Common myeloid progenitor, CD34-positive (primary cell): ENCODE data around the gene DPF3.

Source experiments
- CTCF ChIA-PET: fragments of 350-600 bp; sonication (Branson Sonifier 250); formaldehyde crosslinking; loops from one replicate; lab custom pipeline; 2021; ENCODE audit warnings: antibody characterized with exemption; lab: Charles Lee
- POLR2A ChIA-PET: fragments of 350-600 bp; sonication (Branson Sonifier 250); formaldehyde crosslinking; loops from one replicate; lab custom pipeline; 2021; ENCODE audit warnings: antibody characterized with exemption; lab: Charles Lee
- DNase-seq, 3 donors: peaks; one replicate each; pipeline versions ENCODE4 v3.0.0 to v3.0.0-alpha.2; 2013
- H3K27ac ChIP-seq, 2 experiments: 1 replicate in 1 of 2; 2 replicates in 1 of 2; pipeline ENCODE4 v1.7.0; 2013; ENCODE audit warnings: inconsistent platforms in 2 of 2, low read length in 2 of 2, mild to moderate bottlenecking in 2 of 2, low read depth in 1 of 2, moderate library complexity in 1 of 2; ENCODE audit not compliant: severe bottlenecking in 2 of 2, insufficient read depth in 1 of 2, poor library complexity in 1 of 2
- H3K27me3 ChIP-seq, 5 experiments: replicated peaks in 2 of 5; 1 replicate in 3 of 5; 2 replicates in 2 of 5; pipeline versions ENCODE4 v1.6.1 to v1.7.0; 2013; ENCODE audit warnings: low read length in 4 of 5, mild to moderate bottlenecking in 2 of 5, moderate library complexity in 2 of 5, inconsistent platforms in 1 of 5; ENCODE audit not compliant: insufficient read depth in 5 of 5, control insufficient read depth in 4 of 5
- H3K36me3 ChIP-seq, 4 experiments: 1 replicate in 2 of 4; 2 replicates in 2 of 4; pipeline versions ENCODE4 v1.6.1 to v1.7.0; 2013; ENCODE audit warnings: low read length in 3 of 4, control low read depth in 1 of 4, mild to moderate bottlenecking in 1 of 4; ENCODE audit not compliant: control insufficient read depth in 4 of 4, insufficient read depth in 4 of 4
- H3K4me1 ChIP-seq, 4 experiments: 1 replicate in 3 of 4; 2 replicates in 1 of 4; pipeline versions ENCODE4 v1.6.1 to v1.7.1; 2013; ENCODE audit warnings: low read length in 3 of 4, mild to moderate bottlenecking in 3 of 4, control low read depth in 1 of 4, inconsistent platforms in 1 of 4, moderate library complexity in 1 of 4; ENCODE audit not compliant: control insufficient read depth in 4 of 4, insufficient read depth in 4 of 4; ENCODE audit errors: control extremely low read depth in 1 of 4
- H3K4me3 ChIP-seq, 7 experiments: 1 replicate in 4 of 7; 2 replicates in 3 of 7; pipeline versions ENCODE4 v1.5.1 to v1.7.0; 2013; ENCODE audit warnings: mild to moderate bottlenecking in 7 of 7, low read length in 6 of 7, moderate library complexity in 6 of 7, inconsistent platforms in 2 of 7, low read depth in 2 of 7, control low read depth in 1 of 7; ENCODE audit not compliant: insufficient read depth in 4 of 7, control insufficient read depth in 1 of 7; ENCODE audit errors: extremely low read depth in 1 of 7
- H3K9me3 ChIP-seq, 5 experiments: 1 replicate in 4 of 5; 2 replicates in 1 of 5; pipeline versions ENCODE4 v1.6.1 to v1.7.1; 2013; ENCODE audit warnings: low read length in 4 of 5, mild to moderate bottlenecking in 2 of 5, inconsistent platforms in 1 of 5, low read depth in 1 of 5, moderate library complexity in 1 of 5; ENCODE audit not compliant: control insufficient read depth in 4 of 5, insufficient read depth in 2 of 5; ENCODE audit errors: control extremely low read depth in 1 of 5
- WGBS: methylation state at CpG from one replicate; pipeline ENCODE4 v1.1.5; 2013; ENCODE audit not compliant: insufficient coverage; 5-methylcytosine and 5-hydroxymethylcytosine counted together

DPF3 gene

DNA sequence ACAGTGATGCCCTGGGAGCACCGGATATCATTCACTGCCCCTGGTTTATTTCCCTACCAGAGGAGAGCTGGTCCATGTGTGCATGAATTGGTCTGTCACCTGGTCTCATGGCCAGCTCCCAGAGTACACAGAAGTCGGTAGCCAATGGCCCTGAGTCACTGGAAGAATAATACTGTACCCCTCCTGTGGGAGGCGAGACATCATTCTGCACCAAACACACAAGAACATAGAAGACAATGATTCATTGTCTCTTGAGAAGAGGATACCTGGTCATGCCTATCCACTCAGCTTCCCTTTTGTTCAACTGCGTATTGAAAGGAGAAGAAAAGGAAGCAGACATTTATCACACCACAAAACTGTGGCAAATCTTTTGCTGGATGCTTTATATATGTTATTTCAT lies 216.2 kb downstream of the DPF3 start:
- H3K9me3 ChIP-seq, result peaks cover 0 to 4% (median 0%) of the 10 kb centered on the region in 5 experiments
- no peaks in the 10 kb centered on the region for H3K4me1 ChIP-seq
- H3K4me3 ChIP-seq, result no peak overlapping the region
- H3K27me3 ChIP-seq, result peaks cover 0 to 31% (median 13%) of the 10 kb centered on the region in 5 experiments
- CTCF ChIA-PET, result interaction anchor here (1.2 to 1.5 kb wide), 2 partner anchors 11 to 98 kb away, joined by 3 read pairs; no protein-coding TSS in a partner anchor
- WGBS, result 100% methylated on average over 1 of the region's 4 CpGs
- no peaks in the 10 kb centered on the region for H3K36me3 ChIP-seq
- POLR2A ChIA-PET, result no interaction called here
- no peak overlapping the region for H3K27ac ChIP-seq
- DNase-seq, result no peak

DNA sequence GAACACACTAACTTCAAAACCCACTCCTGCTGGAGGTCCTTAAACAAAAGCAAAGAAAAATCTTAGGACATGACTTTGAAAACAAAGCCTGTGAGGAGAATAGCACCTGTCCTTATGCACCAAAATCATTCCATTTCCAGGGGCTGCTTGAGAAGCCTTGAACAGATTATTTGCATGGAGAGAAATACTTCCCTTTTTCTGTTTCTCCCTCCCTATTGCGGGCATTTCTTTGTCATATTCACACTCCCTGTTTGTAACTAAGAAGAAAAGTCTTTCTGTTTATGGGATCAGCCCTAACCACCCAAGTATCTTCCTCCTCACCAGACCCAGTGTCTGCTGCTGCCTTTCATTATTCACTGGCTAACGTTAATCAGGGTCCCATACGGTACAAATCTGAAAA lies 218.8 kb downstream of the DPF3 start:
- Histone ChIP-seq H3K4me3 (no peak overlapping the region), H3K4me1 (peaks cover 0 to 4% (median 0%) of the 10 kb centered on the region in 4 experiments), H3K36me3 (no peaks in the 10 kb centered on the region), H3K27me3 (peaks cover 0 to 53% (median 22%) of the 10 kb centered on the region in 5 experiments), H3K9me3 (peaks cover 0 to 6% (median 0%) of the 10 kb centered on the region in 5 experiments), H3K27ac (no peak overlapping the region)
- POLR2A ChIA-PET, result no interaction called here
- 7% methylated on average over 3 of the region's 3 CpGs for WGBS
- CTCF ChIA-PET, result no interaction called here
- peak in 2 of 3 donors; percentile 12 to 15 for DNase-seq

DNA sequence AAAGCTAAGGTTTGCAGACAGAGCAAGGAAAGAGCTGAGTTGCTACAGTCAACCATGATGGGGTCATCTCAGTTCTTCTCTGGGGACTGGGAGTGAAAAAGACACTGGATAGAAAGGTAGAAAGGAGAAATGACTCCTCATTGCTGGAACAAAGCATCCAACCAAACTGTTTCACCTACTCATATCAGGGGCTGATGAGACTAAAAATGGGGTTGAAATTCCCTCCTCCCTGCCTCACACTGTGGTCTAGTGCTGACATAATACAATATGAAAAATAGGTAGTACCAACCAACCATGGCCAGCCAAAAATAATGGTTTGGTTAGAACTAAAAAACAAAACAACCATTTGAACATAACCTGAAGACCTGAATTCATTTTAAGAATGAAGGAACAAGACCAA lies 220.7 kb downstream of the DPF3 start:
- CTCF ChIA-PET, result no interaction called here
- H3K27ac ChIP-seq, result no peak overlapping the region

DNA sequence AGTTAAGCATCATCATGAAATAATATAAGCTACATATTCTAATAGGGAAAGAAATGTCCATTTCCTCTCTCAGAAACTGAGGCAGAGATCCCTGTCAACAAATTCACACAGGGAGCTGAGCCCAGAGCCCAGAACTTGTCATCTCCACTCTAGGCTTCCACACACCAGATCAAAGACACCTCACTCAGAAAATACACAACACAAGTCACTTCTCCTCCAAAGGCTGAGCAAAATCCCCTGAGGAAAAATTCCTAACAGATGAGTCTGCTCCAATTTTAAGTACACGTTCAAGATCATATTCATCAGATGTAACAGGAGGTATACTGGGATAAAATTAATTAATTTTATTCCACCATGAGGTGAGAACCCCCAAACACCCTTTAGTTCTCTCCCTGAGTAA lies 227.3 kb downstream of the DPF3 start:
- H3K27me3 ChIP-seq, result peaks cover 0 to 37% (median 8%) of the 10 kb centered on the region in 5 experiments
- H3K36me3 ChIP-seq, result no peaks in the 10 kb centered on the region
- no peak overlapping the region for H3K27ac ChIP-seq
- ChIA-PET CTCF (no interaction called here), POLR2A (no interaction called here)
- H3K4me1 ChIP-seq, result peaks cover 0 to 3% (median 0%) of the 10 kb centered on the region in 4 experiments
- no peak overlapping the region for H3K4me3 ChIP-seq
- DNase-seq, result no peak
- no CpG with 5 or more reads among the region's 1 CpG for WGBS
- peaks cover 0 to 2% (median 0%) of the 10 kb centered on the region in 5 experiments for H3K9me3 ChIP-seq

More for the DNA sequence above, 220.7 kb downstream of the DPF3 start:
- POLR2A ChIA-PET, result no interaction called here
- Histone ChIP-seq H3K4me3 (no peak overlapping the region), H3K36me3 (no peaks in the 10 kb centered on the region), H3K27me3 (peaks cover 0 to 58% (median 25%) of the 10 kb centered on the region in 5 experiments), H3K4me1 (peaks cover 0 to 4% (median 0%) of the 10 kb centered on the region in 4 experiments), H3K9me3 (peaks cover 0 to 6% (median 0%) of the 10 kb centered on the region in 5 experiments)
- no peak for DNase-seq

GRCh38 chr14:72665259-72665658 lies 228.6 kb downstream of the DPF3 start:
- Histone ChIP-seq H3K27ac (no peak overlapping the region), H3K4me1 (no peaks in the 10 kb centered on the region), H3K36me3 (no peaks in the 10 kb centered on the region), H3K4me3 (no peak overlapping the region), H3K9me3 (no peaks in the 10 kb centered on the region), H3K27me3 (peaks cover 0 to 24% (median 5%) of the 10 kb centered on the region in 5 experiments)
- no peak for DNase-seq
- 97% methylated on average over 3 of the region's 3 CpGs for WGBS
- CTCF ChIA-PET, result no interaction called here
- POLR2A ChIA-PET, result no interaction called here

GRCh38 chr14:72664651-72665050 lies 229.2 kb downstream of the DPF3 start:
- peaks cover 0 to 18% (median 5%) of the 10 kb centered on the region in 5 experiments for H3K27me3 ChIP-seq
- H3K36me3 ChIP-seq, result no peaks in the 10 kb centered on the region
- no peaks in the 10 kb centered on the region for H3K9me3 ChIP-seq
- H3K27ac ChIP-seq, result no peak overlapping the region
- CTCF ChIA-PET, result no interaction called here
- WGBS, result 94% methylated on average over 2 of the region's 4 CpGs
- POLR2A ChIA-PET, result no interaction called here
- no peak overlapping the region for H3K4me3 ChIP-seq
- no peaks in the 10 kb centered on the region for H3K4me1 ChIP-seq
- no peak for DNase-seq

- H3K9me3 ChIP-seq, result no peaks in the 10 kb centered on the region
- no peak for DNase-seq
- 96% methylated on average over 5 of the region's 5 CpGs for WGBS
- no peak overlapping the region for H3K27ac ChIP-seq
- H3K27me3 ChIP-seq, result peaks cover 0 to 13% (median 5%) of the 10 kb centered on the region in 5 experiments
- ChIA-PET POLR2A (no interaction called here), CTCF (no interaction called here)
- H3K36me3 ChIP-seq, result no peaks in the 10 kb centered on the region
- no peaks in the 10 kb centered on the region for H3K4me1 ChIP-seq
- H3K4me3 ChIP-seq, result no peak overlapping the region
Measured at GRCh38 chr14:72663956-72664650, 229.8 kb downstream of the DPF3 start.
